D341Med (cell line): ENCODE results near the gene FIBP.
A peak's percentile ranks its signal among the peaks of the same experiment; 100 is the strongest.

Source experiments
- DNase-seq: peaks from one replicate; pipeline ENCODE4 v3.0.0; 2012; ENCODE audit warnings: low spot score

The FIBP gene

GRCh38 chr11:65890324-65891218 is 2.3 kb upstream of the FIBP start, which contains the start of gene CCDC85B:
CCDC85B (plus strand) TSS chr11:65890673; CDS start chr11:65890784, 111 bp downstream.
- DNase-seq, result peak; percentile 94

GRCh38 chr11:65887723-65888162 is 528 bp downstream of the FIBP start:
- peak; percentile 58 for DNase-seq

GRCh38 chr11:65886826-65887722 is 1.2 kb downstream of the FIBP start:
- DNase-seq, result no peak

DNA sequence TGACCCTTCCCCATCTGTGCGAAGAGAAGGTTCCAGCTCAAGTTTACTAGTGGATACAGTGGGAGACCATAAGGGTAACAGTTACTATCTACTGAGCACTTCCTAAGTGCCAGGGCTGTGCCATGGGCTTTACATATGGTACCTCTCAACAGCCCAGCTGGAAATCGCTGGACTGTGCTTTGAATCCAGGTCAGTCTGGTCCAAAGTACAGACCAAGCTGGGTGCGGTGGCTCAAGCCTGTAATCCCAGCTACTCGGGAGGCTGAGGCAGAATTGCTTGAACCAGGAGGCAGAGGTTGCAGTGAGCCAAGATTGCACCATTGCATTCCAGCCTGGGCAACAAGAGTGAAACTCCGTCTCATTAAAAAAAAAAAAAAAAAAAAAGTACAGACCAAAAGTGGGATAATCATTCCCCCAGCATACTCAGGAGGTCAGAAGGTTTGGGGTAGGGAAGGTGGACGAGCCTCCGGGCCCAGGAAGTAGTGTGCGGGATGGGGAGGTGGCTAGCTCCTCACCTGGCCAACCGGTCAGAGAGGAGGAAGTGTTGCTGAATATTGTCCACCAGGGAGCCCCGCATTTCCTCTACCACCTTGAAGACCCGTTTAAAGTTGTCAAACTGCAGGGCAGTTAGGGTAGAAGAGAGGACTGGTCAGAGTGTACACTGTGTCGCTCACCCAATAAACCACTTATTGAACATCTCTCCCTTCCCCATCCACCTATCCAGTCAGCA is 2.3 kb downstream of the FIBP start:
- no peak for DNase-seq

- DNase-seq, result no peak
Measured at GRCh38 chr11:65885231-65885630, 3.0 kb downstream of the FIBP start.

- peak; percentile 86 for DNase-seq
Measured at GRCh38 chr11:65884716-65885092, 3.6 kb downstream of the FIBP start.

DNA sequence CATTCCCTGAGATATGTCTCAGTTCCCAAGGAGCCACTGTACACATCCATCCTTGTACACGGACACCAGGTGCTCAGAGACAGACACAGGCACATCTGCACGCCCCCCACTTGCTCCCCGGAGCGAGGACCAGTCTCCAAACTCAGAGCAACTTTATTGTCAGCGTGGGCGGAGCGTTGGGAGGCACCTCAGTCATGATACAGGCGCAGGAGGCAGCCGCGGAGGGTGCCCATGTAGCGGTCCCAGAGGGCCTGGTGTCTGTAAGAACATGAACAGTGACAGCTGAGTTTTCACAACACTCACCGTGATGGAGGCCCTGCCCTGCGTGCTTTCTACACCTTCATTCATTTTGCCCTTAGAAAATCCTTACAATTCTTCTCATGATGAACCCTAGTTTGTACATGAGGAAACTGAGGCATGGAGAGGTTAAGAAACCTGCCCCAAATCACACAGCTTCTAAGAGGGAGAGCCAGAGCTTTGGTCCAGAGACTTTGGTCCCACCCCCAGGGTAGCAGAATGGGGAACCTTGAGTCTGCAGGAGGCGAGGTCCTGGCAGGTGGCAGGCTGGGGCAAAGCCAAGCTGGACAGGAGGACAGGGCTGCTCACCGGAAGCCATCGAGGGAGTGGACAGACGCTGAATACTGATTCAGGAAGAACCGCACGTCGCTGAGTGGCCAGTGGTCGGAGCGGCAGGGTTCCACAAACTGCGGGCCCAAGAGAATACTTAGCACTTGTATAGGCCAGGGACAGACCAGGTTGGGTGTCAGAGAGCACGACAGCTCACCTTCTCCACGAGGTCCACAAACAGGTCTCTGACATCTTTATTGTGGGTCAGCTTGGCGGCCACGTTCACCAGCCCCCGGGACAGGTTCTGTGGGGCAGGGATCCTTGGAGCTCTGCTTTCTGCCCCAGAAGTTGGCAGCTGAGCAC is 4.2 kb downstream of the FIBP start:
- no peak for DNase-seq

GRCh38 chr11:65883058-65883761 is 5.1 kb downstream of the FIBP start:
- no peak for DNase-seq

GRCh38 chr11:65882120-65883057 is 5.9 kb downstream of the FIBP start:
- DNase-seq, result no peak

DNA sequence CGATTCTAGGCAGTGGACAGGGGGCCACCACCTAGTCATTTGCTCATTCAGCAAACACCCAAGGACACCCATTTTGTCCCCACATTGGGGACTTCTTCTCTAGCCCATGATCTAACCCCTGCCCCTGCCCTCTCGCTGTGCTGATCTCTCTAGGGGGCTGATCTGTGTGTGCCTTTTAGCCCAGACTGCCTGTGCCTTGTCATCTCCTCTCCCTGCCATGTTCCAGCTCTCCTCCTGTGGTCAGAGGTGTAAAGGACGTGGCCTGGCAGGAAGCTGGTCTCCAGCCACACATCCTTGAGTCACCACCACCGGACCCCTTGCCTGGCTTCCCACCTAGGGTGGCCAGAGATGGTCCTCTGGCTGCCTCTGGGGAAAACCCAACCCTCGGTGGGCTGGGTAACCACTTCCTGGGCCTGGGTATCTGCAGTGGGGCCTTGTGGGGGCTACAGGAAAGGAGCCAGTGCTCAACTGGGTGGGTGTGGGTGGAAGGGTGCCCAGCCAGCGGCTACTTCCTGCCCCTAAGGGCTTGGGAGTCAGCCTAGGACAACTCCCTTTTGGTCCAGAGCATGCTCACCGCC is 7.3 kb downstream of the FIBP start:
- DNase-seq, result no peak

DNA sequence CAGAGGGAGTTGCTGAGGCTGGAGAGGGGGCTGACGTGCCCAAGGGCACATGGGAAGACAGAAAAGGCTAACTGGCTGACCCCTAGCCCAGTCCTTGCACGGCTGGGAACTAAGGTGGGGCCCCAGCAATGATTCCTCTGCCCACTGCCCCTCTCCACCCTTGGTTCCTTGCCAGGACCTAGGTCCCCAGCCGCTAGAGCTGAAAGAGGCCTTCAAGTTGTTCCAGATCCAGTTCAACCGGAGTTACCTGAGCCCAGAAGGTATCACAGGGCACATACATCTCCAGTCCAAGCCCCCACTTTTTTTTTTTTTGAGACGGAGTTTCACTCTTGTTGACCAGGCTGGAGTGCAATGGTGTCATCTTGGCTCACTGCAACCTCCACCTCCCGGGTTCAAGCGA is 8.2 kb downstream of the FIBP start:
- no peak for DNase-seq

GRCh38 chr11:65879617-65880016 is 8.7 kb downstream of the FIBP start, which contains the start of gene CTSW:
CTSW (plus strand) TSS chr11:65879837; CDS start chr11:65879855, 18 bp downstream.
- no peak for DNase-seq

- DNase-seq, result peak; percentile 98
Measured at GRCh38 chr11:65873318-65874156, 14.7 kb downstream of the FIBP start.

- no peak for DNase-seq
Measured at GRCh38 chr11:65872586-65873317, 15.5 kb downstream of the FIBP start, which contains the start of gene EFEMP2. EFEMP2 (minus strand) TSS chr11:65872800; CDS start chr11:65872354, 446 bp downstream.

DNA sequence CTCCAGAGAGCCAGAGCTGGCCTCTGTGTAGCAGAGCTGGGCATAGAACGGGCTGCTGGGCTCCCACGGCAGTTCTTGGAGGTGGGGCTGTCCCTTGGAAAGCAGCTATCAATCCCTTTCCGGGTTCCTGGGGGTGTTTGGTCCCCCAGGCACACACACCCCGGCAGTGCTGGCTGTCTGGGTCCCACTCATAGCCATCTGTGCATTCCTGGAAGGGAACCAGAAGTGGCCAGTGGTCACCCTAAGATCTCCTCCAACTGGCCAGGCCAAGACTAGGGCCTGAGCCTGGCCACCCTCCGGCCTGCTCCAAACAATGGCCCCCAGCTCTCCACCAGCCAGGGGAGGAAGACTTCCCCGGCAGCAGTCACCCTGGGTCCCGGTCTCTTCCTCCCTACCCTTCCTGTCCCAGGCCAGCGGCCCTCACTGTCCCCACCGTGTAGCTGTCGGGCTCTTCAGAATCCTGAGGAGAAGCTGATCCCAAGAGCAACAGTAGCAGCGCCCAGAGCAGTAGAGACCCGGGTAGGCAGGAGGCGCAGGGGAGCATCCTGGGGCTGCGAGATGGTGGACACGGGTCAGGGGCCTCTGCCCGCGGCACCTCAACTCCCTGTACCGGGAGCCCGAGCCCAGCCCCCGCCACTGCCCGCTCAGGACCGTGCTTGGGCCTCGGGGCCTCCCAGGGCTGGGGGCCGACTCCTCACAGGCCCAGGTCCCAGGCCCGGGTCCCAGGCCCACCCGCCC is 16.3 kb downstream of the FIBP start:
- DNase-seq, result no peak
